GM19328 (cell line): ENCODE data around the gene RAP1GAP2.
"Not testable (repeated sequence)": the region's sequence is repeated elsewhere in the genome, so short reads cannot be mapped to it uniquely, and the experiment has no call there.

Source experiments
- ATAC-seq: cut with Tn5 transposase; IDR thresholded peaks from one replicate; pipeline ENCODE4 v1.9.1; 2021; ENCODE audit warnings: mild to moderate bottlenecking, moderate library complexity; ENCODE audit not compliant: unreplicated experiment

The RAP1GAP2 gene

DNA sequence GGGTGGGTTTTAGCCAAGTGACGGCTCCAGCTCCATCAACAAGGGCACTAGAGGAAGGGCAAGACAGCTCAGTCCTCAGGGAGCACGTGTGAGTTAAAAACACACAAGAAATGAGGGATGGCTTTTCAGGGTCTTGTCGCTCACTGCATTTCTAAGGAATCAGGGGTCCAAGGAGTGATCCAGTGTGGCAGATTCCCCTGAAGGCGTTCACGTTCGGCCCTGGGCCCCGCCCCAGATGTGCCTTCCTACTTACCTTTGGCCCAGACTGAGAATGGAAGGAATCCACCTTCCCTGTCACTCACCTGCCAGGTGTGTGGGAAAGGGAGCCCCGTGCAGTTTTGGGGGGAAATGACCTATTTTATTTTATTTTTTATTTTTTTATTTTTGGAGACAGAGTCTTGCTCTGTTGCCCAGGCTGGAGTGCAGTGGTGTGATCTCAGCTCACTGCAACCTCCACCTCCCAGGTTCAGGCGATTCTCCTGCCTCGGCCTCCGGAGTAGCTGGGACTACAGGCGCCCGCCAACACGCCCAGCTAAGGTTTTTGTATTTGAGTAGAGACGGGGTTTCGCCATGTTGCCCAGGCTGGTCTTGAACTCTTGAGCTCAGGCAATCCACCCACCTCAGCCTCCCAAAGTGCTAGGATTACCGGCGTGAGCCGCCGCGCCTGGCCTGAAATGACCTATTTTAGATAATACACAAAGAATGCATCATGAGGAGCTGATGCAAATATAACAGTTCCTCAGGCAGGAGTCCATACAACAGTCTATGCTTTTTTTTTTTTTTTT is 195.3 kb downstream of the RAP1GAP2 start:
- not testable (repeated sequence) for ATAC-seq

DNA sequence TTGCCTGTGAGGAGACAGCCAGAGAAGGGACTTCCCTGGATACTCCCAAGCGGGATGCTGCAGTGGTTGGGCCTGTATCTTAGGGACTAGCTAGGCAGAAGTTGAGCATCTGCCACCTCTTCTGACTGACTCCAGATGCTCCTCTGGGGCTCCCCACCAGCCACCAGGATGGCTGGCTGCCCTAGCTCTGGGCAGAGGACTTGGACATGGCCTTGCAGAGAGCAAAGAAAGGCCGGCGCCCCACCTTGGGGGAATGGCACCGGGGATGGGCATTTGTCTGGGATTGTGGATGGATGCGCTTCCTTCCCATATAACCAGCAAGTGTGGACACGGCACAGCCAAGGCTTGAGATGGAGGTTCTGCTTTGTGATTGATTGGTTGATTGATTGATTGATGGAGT is 198.2 kb downstream of the RAP1GAP2 start:
- ATAC-seq = no peak

DNA sequence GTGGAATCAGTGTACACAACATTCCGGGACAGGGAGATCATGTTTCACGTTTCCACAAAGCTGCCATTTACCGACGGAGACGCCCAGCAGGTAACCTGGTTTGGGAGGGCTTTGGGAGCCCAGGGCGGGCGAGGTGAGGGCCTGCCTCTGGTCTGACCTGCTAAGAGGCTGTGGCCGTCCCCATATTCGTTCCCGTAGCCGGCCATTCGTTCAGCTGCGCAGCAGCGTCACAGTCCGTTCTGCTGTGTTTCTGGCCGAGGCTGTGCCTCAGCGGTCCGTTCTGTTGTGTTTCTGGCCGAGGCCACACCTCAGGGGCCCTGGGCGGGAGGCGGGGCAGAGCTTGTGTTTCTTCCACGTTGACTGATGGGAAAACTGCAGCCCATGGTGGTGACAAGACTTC is 199.1 kb downstream of the RAP1GAP2 start:
- ATAC-seq = no peak

DNA sequence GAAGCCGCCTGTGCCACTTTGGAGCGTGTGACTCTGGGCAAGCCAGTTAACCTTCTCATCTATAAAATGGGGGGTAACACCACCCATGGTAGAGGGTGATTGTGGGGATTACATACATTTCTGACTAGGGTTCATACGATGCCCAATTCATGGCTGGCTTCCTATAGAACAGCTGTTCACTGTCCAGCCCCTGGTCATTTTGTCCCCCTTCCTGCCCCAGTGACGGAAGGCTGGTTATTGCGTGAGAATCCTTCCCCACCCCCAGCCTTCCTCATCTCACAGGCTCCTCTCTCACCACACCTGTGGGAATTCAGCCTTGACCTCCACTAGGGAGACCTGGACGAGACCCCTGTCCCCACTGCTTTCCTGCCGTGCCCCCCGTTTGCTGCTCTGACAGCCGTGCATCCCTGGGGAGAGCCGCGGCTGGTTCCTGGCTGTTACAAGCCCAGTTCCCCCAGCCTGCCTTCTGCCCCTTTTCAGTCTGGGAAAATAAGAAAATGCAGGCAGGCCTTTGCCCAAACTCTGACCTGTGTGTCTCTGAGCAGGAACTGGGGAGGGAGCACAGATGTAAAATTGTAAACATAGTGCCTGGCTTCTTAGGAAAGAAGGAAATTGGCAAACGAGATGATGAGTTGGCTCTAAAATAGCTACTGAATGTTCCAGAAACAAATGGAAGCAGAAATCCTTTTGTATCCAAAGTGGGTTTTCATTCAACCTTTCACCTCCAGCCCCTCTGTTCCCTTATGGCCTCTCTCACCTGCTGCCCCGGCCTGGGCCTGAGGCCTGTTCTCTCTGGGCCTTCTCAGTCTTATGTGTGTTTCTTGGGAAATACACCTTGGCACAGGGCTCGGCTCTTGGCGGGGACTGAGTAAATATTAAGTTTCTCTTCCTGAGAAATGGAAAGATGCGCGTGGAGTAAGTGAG is 199.9 kb downstream of the RAP1GAP2 start:
- ATAC-seq = no peak

DNA sequence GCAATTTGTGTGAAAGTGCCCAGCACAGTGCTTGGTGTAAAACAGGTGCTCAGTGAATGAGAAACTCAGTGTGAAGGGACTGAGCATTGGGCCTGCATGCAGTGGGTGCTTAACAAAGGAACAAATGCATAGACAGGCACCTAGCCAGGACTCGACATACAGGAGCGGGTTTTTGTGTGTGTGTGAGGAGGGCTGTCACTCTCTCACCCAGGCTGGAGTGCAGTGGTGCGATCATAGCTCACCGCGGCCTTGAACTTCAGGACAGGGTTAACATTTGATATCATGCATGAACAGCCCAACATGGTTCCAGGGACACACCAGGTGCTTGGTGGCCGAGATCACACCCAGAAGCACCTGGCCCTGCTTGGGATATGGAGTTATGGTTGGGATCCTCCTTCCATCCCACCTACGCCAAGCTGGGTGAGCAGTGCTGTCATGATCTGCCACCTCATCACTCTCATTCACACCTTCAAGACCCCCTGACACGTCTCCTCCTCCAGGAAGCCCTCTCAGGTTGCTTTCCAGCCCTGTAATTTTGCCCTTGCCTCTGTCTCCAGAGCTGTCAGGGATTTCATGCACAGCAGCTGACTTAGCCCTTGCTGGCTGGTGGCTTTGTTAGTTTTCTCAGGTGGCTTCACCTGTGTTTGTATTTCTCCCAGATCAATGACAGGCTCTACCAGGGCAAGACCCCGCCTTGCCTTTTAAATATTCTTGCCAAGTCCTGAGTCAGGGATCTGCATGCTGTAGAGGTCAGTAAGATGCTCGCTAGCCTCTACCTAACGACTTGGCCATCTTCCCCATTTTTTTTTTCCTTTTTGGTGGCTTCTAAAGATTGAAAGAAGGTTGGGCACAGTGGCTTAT is 200.8 kb downstream of the RAP1GAP2 start:
- no peak for ATAC-seq

DNA sequence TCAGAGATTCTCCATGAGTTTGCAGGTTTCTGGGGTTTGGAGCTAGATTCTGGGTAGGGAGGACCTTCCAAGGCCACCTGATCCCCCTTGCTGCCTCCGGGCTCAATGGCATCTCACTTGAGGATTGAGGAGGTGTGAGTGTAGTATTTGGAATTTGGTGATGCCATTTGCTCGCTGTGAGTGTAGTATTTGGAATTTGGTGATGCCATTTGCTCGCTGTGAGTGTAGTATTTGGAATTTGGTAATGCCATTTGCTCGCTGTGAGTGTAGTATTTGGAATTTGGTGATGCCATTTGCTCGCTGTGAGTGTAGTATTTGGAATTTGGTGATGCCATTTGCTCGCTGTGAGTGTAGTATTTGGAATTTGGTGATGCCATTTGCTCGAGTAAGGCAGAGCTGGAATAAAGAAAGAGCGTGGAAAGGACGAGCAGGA is 202.2 kb downstream of the RAP1GAP2 start:
- not testable (repeated sequence) for ATAC-seq

DNA sequence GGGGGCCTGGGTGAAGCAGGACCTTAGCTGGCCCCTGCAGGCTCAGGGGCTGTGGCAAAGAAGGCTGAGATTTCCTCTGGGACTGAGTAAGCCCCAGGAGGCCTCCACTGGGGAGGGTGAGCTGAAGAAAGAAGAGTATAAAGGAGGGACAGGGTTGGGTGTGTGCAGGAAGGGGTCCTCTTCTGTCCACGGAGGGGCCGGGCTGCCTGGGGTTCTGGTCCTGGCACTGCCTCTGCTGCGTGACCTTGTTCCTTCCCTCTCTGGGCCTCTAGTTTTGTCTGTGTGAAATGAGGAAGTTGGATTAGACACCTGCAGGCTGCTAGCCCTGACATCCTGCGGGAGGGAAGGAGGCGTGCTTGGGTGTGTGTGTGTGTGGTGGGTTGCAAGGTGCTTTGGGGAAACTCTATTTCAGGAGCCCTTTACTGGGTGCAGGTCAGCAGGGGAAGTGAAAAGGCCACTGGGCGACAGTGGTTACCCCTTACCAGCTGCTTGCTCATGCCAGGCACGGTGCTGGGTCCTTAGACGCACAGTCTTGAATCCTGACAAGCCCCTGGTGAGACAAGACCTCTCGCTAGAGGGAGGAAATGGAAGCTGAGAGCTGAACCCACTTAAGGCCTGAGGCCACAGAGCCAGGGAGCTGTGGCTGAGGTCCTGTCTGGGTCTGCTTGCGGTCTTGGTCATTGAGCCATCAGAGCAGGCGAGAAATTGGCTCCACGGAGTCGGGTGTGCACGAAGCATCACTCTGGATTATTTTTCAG is 206.5 kb downstream of the RAP1GAP2 start:
- peak; percentile 56 for ATAC-seq

DNA sequence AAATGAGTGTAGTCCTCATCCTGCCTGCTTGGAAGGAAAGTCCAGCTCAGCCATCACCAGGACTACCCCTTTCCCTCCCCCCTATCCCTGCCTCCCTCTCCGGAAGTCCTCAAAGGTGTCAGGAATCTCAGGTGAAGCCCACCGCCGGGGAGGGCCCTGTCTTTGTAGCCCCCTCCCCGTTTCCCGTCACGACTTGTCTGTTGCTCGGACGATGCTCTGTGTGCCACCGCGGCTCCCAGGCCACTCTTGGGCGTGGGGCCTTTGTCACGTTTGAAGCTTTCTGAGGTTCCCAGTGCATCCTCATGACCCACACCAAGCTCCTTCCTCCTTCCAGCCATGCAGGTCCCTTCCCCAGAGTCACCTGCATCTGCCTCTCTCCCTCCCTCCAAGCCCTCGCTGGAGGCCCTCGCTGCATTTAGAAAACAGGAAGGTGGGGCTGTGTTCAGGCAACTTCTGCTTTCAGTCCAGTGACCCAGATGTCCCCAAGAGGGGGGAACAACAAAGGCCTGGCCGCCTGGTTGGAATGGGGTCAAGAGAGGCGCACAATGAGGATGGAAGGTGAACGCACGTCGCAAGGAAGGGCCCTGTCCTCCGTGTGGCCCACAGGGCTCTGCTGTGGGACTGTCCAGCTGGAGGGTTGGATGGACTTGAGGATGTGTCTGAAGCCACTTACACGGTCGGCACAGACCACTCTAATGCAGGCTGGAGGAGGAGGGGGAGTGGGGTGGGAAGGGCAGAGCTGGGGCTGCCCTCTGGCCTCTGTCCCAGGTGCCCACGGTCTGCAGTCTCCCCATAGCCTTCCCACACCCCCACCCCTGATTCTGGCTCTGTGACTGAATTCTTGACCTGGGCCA is 207.3 kb downstream of the RAP1GAP2 start:
- ATAC-seq = no peak

DNA sequence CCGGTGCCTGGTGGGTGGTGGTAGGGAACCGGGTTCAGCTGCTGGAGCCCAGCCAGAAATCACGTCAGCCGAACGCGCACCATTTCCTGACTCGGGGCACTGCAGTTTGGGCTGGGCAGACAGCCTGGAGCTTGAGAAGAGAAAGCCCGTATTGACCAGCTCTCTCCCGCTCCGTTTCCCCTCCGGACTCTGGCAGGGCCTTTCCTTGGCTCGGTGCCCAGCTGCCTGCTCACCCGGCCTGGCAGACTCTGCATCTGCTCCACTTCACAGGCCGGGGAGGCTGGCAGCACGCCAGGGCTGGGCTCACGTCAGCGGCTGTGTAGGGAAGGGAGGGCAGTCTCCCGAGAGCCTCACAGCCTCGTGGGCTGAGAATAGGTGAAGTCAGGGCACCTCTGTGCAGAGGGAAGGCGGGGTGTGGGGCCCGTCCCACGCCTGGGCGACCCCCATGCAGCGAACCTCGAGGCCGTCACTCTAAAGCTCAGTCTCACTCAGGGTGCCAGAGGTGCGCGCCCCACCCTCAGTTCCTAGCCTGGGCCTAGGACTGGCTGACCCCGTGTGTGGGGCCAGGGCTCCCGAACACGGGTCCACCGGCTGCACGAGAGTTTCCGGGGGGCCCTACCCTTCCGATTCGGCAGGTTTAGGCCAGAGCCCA is 208.0 kb downstream of the RAP1GAP2 start:
- no peak for ATAC-seq

DNA sequence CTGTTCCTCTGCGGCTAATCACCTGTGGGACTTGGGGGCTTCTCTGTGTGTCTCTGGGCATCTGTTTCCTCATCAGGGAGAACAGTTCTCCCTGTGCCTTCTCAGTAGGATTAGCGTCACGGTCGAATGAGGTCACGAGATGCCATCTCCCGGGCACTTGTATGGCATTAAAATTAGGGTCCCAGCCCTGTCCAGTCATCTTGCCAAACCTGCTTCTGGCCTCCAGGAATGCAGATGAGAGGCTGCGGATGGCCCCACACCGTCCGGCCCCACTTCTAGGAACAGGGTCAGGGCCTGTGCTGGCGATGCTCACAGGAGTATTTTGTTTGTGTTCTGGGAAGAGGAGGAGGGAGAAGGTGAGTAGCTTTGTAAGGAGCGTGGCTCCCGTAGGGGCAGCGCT is 208.7 kb downstream of the RAP1GAP2 start:
- ATAC-seq = no peak

DNA sequence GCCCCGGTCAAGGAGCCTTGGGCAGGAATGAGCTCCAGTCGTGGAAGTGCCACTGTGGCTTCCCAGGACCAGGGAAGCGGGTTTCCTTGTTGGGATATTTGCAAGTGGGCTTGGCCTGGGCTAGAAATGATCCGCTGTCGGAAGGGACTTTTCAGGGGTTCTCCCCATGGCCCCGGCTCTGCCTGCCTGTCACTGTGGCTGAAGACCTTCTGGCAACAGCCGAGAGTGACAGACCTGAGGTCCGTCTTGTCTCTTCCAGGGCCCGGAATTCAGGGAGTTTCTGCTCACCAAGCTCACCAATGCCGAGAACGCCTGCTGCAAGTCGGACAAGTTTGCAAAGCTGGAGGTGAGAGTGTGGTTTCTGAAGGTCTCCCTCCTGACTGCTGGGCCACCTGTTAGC is 209.5 kb downstream of the RAP1GAP2 start:
- ATAC-seq = no peak

DNA sequence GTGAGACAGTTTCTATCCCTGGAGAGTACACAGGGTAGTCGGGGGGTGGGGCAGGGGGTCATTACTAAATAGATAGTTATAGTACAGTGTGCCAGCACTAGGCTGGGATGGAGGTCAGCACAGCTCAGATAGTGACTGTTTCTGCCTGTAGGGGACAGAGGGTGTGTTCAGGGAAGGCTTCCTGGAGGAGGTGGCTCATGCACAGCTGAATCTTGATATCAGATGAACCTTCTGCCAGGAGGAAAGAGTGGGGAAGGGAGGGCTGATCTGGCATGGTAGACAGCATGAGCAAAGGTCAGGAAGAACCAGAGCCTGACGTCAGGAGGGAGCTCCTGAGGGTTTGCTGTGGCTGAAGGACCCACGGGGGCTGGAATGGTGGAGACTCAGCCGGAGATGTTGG is 210.6 kb downstream of the RAP1GAP2 start:
- no peak for ATAC-seq

DNA sequence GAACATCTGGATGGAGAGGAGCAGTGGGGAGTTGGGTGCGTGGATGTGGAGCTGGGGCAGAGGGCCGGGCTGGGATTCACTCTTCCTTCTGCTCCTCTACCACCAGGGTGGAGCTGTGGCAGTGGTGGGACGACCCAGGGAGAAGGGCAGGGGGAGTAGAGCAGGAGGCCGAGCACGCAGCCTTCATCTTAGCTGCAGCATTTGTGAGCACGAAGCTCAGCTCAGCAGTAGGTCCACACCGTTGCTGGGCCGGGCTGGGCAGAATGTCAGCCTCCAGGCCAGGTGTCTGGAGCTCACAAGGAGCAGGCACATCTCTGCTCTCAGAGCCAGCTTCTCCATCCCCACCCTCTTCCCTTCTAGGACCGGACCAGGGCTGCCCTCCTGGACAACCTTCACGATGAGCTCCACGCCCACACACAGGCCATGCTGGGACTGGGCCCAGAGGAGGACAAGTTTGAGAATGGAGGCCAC is 211.4 kb downstream of the RAP1GAP2 start:
- ATAC-seq = no peak

DNA sequence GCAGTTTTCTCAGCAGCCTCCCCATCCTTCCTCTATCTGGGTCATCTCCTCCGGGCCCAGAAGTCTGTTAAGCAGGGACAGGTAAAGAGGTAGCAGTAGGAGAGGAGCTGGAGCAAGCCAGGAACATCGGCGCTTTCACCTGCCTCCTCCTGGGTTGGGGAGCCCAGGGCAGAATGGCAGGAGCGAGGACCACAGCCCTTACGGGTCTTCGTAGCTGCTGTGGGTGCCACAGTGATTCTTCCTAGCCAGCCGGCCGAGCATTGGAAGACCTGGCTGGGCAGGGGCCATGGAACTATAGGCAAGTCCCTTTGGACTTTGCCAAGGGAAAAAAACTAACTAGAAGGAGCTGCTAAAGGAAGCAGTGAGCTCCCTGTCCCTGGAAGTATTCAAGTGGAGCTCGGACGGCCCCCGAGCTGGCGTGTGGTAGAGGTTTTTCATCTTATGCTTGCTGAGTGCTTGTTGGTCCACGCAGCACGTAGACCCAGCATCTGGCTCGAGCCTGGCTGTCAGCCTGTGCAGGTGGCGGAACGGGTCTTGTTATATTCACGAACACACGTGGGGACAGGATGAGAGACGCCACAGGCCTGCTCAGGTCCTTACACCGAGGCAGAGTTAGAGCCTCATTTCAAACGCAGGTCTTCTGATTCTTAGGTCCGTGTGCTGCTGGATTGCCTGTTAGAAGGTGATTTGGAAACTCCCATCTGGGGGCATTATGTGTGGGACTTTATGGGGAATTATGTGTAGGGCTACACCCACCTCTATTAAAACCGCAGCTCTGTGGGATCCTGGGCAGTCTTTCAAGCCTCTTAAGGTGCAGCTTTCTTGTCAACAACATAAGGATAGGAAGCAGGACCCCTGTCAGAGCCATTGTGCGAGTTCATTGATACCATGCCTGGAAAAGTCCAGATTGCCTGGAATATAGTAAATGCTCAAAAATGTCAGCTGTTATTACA is 212.4 kb downstream of the RAP1GAP2 start:
- ATAC-seq = no peak

DNA sequence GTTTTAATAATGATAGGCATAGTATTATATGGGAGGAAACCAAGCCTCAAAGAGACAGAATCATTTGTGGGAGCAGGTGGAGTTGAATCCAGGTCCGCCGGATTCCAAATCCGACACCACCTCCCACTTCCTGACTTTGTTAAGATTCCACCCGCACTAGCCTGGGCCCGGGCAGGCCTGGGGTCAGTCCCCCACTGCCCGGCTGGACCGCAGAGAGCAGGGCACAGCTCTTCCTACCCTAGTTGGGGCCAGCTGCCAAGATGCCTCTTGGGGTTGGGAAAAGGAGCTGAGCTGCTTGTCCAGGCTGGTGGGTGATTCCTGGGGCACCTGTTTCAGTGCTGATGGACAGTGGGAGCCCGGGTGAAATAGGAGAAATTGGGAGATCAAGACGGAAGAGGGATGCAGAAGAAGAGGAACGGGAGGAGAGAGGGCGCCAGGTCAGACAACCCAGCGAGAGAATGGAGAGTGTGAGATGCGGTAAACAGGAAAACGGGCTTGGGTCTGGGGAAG is 213.2 kb downstream of the RAP1GAP2 start:
- no peak for ATAC-seq

DNA sequence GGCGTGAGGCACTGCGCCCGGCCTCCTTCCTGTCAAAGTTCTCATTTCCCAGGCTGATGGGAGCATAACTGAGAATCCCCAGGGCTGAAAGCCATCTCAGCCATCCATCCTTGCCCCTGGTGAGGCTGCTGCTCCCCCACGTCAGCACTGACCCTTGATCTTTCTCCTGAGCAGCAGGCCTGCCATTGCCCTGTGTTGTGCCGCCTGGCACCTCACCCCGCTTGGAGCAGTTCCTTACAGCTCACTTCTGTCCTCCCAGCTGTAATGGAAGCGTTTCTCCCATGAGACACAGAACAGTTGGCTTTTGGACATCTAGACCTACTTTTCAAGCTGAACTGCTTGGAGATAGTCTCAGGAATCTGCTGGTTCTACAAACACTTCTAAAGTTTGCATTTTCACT is 215.7 kb downstream of the RAP1GAP2 start:
- no peak for ATAC-seq

DNA sequence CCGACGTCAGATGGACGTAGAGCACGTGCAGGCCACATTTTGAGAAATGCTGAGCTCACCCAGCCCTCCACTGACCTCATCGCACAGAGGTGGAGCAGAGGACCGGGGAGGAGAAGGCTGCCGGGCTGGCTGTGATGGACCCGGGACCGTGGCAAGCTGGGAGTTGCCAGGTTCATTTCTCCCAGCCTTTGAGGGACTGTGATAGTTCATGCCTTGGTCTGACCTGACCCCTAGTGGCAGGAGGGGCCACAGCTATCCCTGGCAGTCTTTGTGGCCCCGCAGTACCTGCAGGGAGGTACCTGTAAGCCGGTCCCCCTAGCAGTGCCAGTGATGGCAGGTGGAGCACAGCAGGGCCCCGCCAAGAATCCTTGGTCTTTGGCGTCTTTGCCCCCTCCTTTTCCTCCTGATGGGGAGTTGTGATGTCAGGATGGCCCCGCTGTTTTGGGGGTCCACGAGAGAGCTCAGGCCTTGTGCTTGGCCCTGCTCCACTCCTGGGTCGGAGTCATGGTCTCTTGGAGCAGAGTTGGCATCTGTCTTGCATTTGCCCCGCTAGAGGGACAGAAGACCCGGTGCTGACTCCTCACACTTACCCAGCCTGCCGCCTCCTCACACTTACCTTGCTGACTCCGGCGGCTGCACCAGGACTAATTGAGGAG is 216.8 kb downstream of the RAP1GAP2 start:
- no peak for ATAC-seq
